WTC11 (cell line): ENCODE measurements around the gene DOC2A. TPM values are rescaled to one million over a fixed set of nuclear protein-coding genes. Genes with fewer than 3 reads are reported as not detected.

Experiments
- ATAC-seq: fragments of 200-7000 bp; cut with Tn5 transposase; 2 replicates; pipeline ENCODE4 v1.10.0; 2021; ENCODE audit warnings: mild to moderate bottlenecking, moderate library complexity
- CTCF ChIA-PET: fragments of 300-600 bp; sonication (Branson Sonifier 250); formaldehyde crosslinking; loops from one replicate; lab custom pipeline; 2021; ENCODE audit warnings: antibody characterized with exemption; lab: Charles Lee
- POLR2A ChIA-PET: fragments of 350-600 bp; sonication (Branson Sonifier 250); formaldehyde crosslinking; loops from one replicate; lab custom pipeline; 2021; ENCODE audit warnings: antibody characterized with exemption; lab: Charles Lee
- DNase-seq: peaks from one replicate; pipeline ENCODE4 v3.0.0; 2021; ENCODE audit warnings: low spot score
- H3K27ac Mint-ChIP-seq: 2 replicates; pipeline ENCODE4 v1.8.0; 2021; ENCODE audit warnings: mixed read lengths
- H3K27me3 Mint-ChIP-seq: 2 replicates; pipeline ENCODE4 v1.8.0; 2021; ENCODE audit warnings: low read depth, mild to moderate bottlenecking, moderate library complexity, mixed read lengths
- H3K36me3 Mint-ChIP-seq: 2 replicates; pipeline ENCODE4 v1.8.0; 2021; ENCODE audit warnings: mixed read lengths
- H3K4me1 Mint-ChIP-seq: 2 replicates; pipeline ENCODE4 v1.8.0; 2022; ENCODE audit warnings: mixed read lengths
- H3K4me3 Mint-ChIP-seq: 2 replicates; pipeline ENCODE4 v1.8.0; 2021; ENCODE audit warnings: mild to moderate bottlenecking, moderate library complexity, mixed read lengths
- H3K9me3 Mint-ChIP-seq: 2 replicates; pipeline ENCODE4 v1.8.0; 2021; ENCODE audit warnings: mixed read lengths
- ATF1 ChIP-seq: sonication (generic); formaldehyde crosslinking; IDR thresholded peaks from 2 replicates; pipeline ENCODE4 v1.8.1; 2023; ENCODE audit warnings: mild to moderate bottlenecking, moderate library complexity, missing genetic modification reagents
- CREB1 ChIP-seq: sonication (generic); formaldehyde crosslinking; IDR thresholded peaks from 2 replicates; pipeline ENCODE4 v1.8.0; 2023; ENCODE audit warnings: mild to moderate bottlenecking, missing genetic modification reagents
- FOXK1 ChIP-seq: sonication (generic); formaldehyde crosslinking; IDR thresholded peaks from 2 replicates; pipeline ENCODE4 v1.8.0; 2022; ENCODE audit warnings: mild to moderate bottlenecking, moderate library complexity, missing genetic modification reagents
- GTF2I ChIP-seq: fragments of 250-450 bp; sonication (Bioruptor Pico); conservative IDR thresholded peaks from 2 replicates; pipeline ENCODE4 v1.4.0; 2021; ENCODE audit warnings: mild to moderate bottlenecking
- IRF2 ChIP-seq: sonication (generic); formaldehyde crosslinking; IDR thresholded peaks from 2 replicates; pipeline ENCODE4 v1.8.0; 2022; ENCODE audit warnings: low read depth, missing genetic modification reagents, borderline replicate concordance
- JUN ChIP-seq: sonication (generic); formaldehyde crosslinking; IDR thresholded peaks from 2 replicates; pipeline ENCODE4 v1.8.0; 2023; ENCODE audit warnings: mild to moderate bottlenecking, missing genetic modification reagents
- MYBL2 ChIP-seq: sonication (generic); formaldehyde crosslinking; IDR thresholded peaks from 2 replicates; pipeline ENCODE4 v1.8.1; 2023; ENCODE audit warnings: mild to moderate bottlenecking, moderate library complexity, missing genetic modification reagents
- NR2C2 ChIP-seq: sonication (generic); formaldehyde crosslinking; IDR thresholded peaks from 2 replicates; pipeline ENCODE4 v1.8.0; 2022; ENCODE audit warnings: mild to moderate bottlenecking, missing genetic modification reagents
- OVOL2 ChIP-seq: fragments of 250-450 bp; sonication (Bioruptor Pico); IDR thresholded peaks from 2 replicates; pipeline ENCODE4 v1.9.0; 2021; ENCODE audit warnings: mild to moderate bottlenecking, borderline replicate concordance
- PRRX2 ChIP-seq: fragments of 250-450 bp; sonication (Bioruptor Pico); IDR thresholded peaks from 2 replicates; pipeline ENCODE4 v1.8.0; 2021; ENCODE audit warnings: mild to moderate bottlenecking
- SP1 ChIP-seq: sonication (generic); formaldehyde crosslinking; conservative IDR thresholded peaks from 2 replicates; pipeline ENCODE4 v1.8.1; 2022; ENCODE audit warnings: missing genetic modification reagents
- TCF7 ChIP-seq: sonication (generic); formaldehyde crosslinking; IDR thresholded peaks from 2 replicates; pipeline ENCODE4 v1.8.0; 2022; ENCODE audit warnings: mild to moderate bottlenecking, low read depth, missing genetic modification reagents, moderate library complexity
- TEAD4 ChIP-seq: sonication (generic); formaldehyde crosslinking; IDR thresholded peaks from 2 replicates; pipeline ENCODE4 v1.8.0; 2022; ENCODE audit warnings: mild to moderate bottlenecking, missing genetic modification reagents
- ZNF121 ChIP-seq: sonication (generic); formaldehyde crosslinking; IDR thresholded peaks from 2 replicates; pipeline ENCODE4 v1.8.0; 2023; ENCODE audit warnings: missing genetic modification reagents
- total RNA-seq: library from RNA; stranded (reverse); gene quantifications from 3 replicates; pipeline ENCODE4 v1.2.3, GENCODE V29; 2021
- TF ChIP-seq, protein P1 (sequence below): sonication (generic); formaldehyde crosslinking; conservative IDR thresholded peaks from 2 replicates; pipeline ENCODE4 v1.8.1; 2023; ENCODE audit warnings: mild to moderate bottlenecking, low read depth, missing genetic modification reagents, moderate library complexity
- TF ChIP-seq, protein P2 (sequence below): sonication (generic); formaldehyde crosslinking; IDR thresholded peaks from 2 replicates; pipeline ENCODE4 v1.8.1; 2022; ENCODE audit warnings: mild to moderate bottlenecking, missing genetic modification reagents, moderate library complexity, borderline replicate concordance
- TF ChIP-seq, protein P3 (sequence below): sonication (generic); formaldehyde crosslinking; IDR thresholded peaks from 2 replicates; pipeline ENCODE4 v1.8.1; 2023; ENCODE audit warnings: mild to moderate bottlenecking, missing genetic modification reagents
- TF ChIP-seq, protein P4 (sequence below): sonication (generic); formaldehyde crosslinking; IDR thresholded peaks from 2 replicates; pipeline ENCODE4 v1.8.0; 2023; ENCODE audit warnings: missing genetic modification reagents
- TF ChIP-seq, protein P5 (sequence below): sonication (generic); formaldehyde crosslinking; IDR thresholded peaks from 2 replicates; pipeline ENCODE4 v1.8.1; 2023; ENCODE audit warnings: mild to moderate bottlenecking, moderate library complexity, missing genetic modification reagents
- TF ChIP-seq, protein P6 (sequence below): sonication (generic); formaldehyde crosslinking; IDR thresholded peaks from 2 replicates; pipeline ENCODE4 v1.8.1; 2023; ENCODE audit warnings: mild to moderate bottlenecking, missing genetic modification reagents, moderate library complexity
- TF ChIP-seq, protein P7 (sequence below): sonication (generic); formaldehyde crosslinking; IDR thresholded peaks from 2 replicates; pipeline ENCODE4 v1.8.0; 2022; ENCODE audit warnings: mild to moderate bottlenecking, missing genetic modification reagents
- TF ChIP-seq, protein P8 (sequence below): sonication (generic); formaldehyde crosslinking; IDR thresholded peaks from 2 replicates; pipeline ENCODE4 v1.8.1; 2022; ENCODE audit warnings: low read depth, missing genetic modification reagents, borderline replicate concordance
- TF ChIP-seq, protein P9 (sequence below): sonication (generic); formaldehyde crosslinking; IDR thresholded peaks from 2 replicates; pipeline ENCODE4 v1.8.0; 2022; ENCODE audit warnings: mild to moderate bottlenecking, missing genetic modification reagents

DOC2A gene
- total RNA-seq, 1 experiment from 2014 or later = 10.8 TPM

DNA sequence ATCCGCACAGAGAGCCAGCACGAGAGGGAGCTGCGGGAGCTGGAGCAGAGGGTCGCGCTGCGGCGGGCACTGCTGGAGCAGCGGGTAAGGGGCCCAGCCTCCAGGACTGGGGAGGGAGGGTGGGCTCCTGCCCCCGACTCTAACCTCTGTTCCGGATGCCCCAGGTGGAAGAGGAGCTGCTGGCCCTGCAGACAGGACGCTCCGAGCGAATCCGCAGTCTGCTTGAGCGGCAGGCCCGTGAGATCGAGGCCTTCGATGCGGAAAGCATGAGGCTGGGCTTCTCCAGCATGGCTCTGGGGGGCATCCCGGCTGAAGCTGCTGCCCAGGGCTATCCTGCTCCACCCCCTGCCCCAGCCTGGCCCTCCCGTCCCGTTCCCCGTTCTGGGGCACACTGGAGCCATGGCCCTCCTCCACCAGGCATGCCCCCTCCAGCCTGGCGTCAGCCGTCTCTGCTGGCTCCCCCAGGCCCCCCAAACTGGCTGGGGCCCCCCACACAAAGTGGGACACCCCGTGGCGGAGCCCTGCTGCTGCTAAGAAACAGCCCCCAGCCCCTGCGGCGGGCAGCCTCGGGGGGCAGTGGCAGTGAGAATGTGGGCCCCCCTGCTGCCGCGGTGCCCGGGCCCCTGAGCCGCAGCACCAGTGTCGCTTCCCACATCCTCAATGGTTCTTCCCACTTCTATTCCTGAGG lies 19.8 kb downstream of the DOC2A start:
- no peak overlapping the region for H3K4me3 Mint-ChIP-seq
- ChIA-PET POLR2A (interaction anchor here (0.7 kb wide), 1 partner anchor 15 kb away, joined by 3 read pairs; no protein-coding TSS in a partner anchor), CTCF (interaction anchor here (1.0 to 2.2 kb wide), 3 partner anchors 10 to 40 kb away, joined by 4 to 9 read pairs (median 4); partner anchors contain the start of genes TAOK2 and TLCD3B)
- peaks cover 7% of the 10 kb centered on the region; the same call in 1 of the 2 replicates for H3K4me1 Mint-ChIP-seq
- TF ChIP-seq, protein P1, sequence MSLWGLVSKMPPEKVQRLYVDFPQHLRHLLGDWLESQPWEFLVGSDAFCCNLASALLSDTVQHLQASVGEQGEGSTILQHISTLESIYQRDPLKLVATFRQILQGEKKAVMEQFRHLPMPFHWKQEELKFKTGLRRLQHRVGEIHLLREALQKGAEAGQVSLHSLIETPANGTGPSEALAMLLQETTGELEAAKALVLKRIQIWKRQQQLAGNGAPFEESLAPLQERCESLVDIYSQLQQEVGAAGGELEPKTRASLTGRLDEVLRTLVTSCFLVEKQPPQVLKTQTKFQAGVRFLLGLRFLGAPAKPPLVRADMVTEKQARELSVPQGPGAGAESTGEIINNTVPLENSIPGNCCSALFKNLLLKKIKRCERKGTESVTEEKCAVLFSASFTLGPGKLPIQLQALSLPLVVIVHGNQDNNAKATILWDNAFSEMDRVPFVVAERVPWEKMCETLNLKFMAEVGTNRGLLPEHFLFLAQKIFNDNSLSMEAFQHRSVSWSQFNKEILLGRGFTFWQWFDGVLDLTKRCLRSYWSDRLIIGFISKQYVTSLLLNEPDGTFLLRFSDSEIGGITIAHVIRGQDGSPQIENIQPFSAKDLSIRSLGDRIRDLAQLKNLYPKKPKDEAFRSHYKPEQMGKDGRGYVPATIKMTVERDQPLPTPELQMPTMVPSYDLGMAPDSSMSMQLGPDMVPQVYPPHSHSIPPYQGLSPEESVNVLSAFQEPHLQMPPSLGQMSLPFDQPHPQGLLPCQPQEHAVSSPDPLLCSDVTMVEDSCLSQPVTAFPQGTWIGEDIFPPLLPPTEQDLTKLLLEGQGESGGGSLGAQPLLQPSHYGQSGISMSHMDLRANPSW = no peak
- TF ChIP-seq TEAD4 (CRISPR knock-in tag) (no peak), OVOL2 (CRISPR knock-in tag) (no peak), CREB1 (no peak), ATF1 (CRISPR knock-in tag) (no peak), IRF2 (no peak), MYBL2 (no peak), FOXK1 (CRISPR knock-in tag) (no peak)
- TF ChIP-seq, protein P2, sequence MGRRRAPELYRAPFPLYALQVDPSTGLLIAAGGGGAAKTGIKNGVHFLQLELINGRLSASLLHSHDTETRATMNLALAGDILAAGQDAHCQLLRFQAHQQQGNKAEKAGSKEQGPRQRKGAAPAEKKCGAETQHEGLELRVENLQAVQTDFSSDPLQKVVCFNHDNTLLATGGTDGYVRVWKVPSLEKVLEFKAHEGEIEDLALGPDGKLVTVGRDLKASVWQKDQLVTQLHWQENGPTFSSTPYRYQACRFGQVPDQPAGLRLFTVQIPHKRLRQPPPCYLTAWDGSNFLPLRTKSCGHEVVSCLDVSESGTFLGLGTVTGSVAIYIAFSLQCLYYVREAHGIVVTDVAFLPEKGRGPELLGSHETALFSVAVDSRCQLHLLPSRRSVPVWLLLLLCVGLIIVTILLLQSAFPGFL (CRISPR knock-in tag) = no peak
- TF ChIP-seq, protein P3, sequence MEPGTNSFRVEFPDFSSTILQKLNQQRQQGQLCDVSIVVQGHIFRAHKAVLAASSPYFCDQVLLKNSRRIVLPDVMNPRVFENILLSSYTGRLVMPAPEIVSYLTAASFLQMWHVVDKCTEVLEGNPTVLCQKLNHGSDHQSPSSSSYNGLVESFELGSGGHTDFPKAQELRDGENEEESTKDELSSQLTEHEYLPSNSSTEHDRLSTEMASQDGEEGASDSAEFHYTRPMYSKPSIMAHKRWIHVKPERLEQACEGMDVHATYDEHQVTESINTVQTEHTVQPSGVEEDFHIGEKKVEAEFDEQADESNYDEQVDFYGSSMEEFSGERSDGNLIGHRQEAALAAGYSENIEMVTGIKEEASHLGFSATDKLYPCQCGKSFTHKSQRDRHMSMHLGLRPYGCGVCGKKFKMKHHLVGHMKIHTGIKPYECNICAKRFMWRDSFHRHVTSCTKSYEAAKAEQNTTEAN (CRISPR knock-in tag) = no peak
- TF ChIP-seq, protein P4, sequence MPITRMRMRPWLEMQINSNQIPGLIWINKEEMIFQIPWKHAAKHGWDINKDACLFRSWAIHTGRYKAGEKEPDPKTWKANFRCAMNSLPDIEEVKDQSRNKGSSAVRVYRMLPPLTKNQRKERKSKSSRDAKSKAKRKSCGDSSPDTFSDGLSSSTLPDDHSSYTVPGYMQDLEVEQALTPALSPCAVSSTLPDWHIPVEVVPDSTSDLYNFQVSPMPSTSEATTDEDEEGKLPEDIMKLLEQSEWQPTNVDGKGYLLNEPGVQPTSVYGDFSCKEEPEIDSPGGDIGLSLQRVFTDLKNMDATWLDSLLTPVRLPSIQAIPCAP = no peak
- TF ChIP-seq, protein P5, sequence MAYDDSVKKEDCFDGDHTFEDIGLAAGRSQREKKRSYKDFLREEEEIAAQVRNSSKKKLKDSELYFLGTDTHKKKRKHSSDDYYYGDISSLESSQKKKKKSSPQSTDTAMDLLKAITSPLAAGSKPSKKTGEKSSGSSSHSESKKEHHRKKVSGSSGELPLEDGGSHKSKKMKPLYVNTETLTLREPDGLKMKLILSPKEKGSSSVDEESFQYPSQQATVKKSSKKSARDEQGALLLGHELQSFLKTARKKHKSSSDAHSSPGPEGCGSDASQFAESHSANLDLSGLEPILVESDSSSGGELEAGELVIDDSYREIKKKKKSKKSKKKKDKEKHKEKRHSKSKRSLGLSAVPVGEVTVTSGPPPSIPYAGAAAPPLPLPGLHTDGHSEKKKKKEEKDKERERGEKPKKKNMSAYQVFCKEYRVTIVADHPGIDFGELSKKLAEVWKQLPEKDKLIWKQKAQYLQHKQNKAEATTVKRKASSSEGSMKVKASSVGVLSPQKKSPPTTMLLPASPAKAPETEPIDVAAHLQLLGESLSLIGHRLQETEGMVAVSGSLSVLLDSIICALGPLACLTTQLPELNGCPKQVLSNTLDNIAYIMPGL = no peak
- ATAC-seq (no peak), DNase-seq (no peak)
- H3K27ac Mint-ChIP-seq = no peak overlapping the region
- no peaks in the 10 kb centered on the region for H3K9me3 Mint-ChIP-seq
- no peaks in the 10 kb centered on the region for H3K27me3 Mint-ChIP-seq
- H3K36me3 Mint-ChIP-seq = peaks cover 26% of the 10 kb centered on the region

DNA sequence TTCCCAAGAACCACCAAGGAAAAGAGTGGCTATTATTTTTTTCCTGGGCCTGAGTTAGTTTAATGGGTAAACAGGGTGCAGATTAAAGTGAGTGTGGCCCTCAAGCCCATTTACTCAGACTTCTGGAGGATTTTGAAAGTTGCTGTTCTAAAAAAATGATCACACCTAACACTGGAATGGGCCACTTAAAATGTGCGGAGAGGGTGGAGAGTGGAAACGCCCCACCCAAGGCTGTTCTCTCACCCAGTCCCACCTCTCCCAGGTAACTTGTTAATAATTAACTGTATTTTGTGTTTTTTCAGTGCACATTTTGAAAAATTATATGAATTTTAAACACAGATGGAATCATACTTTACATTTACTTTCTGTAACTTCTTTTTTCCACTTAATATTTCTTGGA lies 20.8 kb downstream of the DOC2A start:
- POLR2A ChIA-PET = interaction anchor here (0.7 kb wide), 1 partner anchor 14 kb away, joined by 3 read pairs; no protein-coding TSS in a partner anchor
- CTCF ChIA-PET = interaction anchor here (1.7 to 2.2 kb wide), 2 partner anchors 11 to 42 kb away, joined by 9 read pairs; no protein-coding TSS in a partner anchor

More for the DNA sequence above, 20.8 kb downstream of the DOC2A start:
- no peak overlapping the region for H3K4me3 Mint-ChIP-seq
- DNase-seq (no peak), ATAC-seq (no peak)
- TF ChIP-seq GTF2I (CRISPR knock-in tag) = no peak
- TF ChIP-seq, protein P6, sequence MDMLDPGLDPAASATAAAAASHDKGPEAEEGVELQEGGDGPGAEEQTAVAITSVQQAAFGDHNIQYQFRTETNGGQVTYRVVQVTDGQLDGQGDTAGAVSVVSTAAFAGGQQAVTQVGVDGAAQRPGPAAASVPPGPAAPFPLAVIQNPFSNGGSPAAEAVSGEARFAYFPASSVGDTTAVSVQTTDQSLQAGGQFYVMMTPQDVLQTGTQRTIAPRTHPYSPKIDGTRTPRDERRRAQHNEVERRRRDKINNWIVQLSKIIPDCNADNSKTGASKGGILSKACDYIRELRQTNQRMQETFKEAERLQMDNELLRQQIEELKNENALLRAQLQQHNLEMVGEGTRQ (CRISPR knock-in tag) = no peak
- no peak for TF ChIP-seq ZNF121 (CRISPR knock-in tag)
- no peak for TF ChIP-seq JUN (CRISPR knock-in tag)
- TF ChIP-seq, protein P7, sequence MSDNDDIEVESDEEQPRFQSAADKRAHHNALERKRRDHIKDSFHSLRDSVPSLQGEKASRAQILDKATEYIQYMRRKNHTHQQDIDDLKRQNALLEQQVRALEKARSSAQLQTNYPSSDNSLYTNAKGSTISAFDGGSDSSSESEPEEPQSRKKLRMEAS (CRISPR knock-in tag) = no peak
- no peak for TF ChIP-seq TCF7 (CRISPR knock-in tag)
- no peak for TF ChIP-seq NR2C2 (CRISPR knock-in tag)
- TF ChIP-seq, protein P8, sequence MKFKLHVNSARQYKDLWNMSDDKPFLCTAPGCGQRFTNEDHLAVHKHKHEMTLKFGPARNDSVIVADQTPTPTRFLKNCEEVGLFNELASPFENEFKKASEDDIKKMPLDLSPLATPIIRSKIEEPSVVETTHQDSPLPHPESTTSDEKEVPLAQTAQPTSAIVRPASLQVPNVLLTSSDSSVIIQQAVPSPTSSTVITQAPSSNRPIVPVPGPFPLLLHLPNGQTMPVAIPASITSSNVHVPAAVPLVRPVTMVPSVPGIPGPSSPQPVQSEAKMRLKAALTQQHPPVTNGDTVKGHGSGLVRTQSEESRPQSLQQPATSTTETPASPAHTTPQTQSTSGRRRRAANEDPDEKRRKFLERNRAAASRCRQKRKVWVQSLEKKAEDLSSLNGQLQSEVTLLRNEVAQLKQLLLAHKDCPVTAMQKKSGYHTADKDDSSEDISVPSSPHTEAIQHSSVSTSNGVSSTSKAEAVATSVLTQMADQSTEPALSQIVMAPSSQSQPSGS = no peak
- no peak for TF ChIP-seq PRRX2 (CRISPR knock-in tag)
- TF ChIP-seq, protein P9, sequence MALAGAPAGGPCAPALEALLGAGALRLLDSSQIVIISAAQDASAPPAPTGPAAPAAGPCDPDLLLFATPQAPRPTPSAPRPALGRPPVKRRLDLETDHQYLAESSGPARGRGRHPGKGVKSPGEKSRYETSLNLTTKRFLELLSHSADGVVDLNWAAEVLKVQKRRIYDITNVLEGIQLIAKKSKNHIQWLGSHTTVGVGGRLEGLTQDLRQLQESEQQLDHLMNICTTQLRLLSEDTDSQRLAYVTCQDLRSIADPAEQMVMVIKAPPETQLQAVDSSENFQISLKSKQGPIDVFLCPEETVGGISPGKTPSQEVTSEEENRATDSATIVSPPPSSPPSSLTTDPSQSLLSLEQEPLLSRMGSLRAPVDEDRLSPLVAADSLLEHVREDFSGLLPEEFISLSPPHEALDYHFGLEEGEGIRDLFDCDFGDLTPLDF (CRISPR knock-in tag) = no peak
- no peak for TF ChIP-seq SP1 (CRISPR knock-in tag)
- H3K27me3 Mint-ChIP-seq = no peaks in the 10 kb centered on the region
- H3K9me3 Mint-ChIP-seq = no peaks in the 10 kb centered on the region
- H3K27ac Mint-ChIP-seq = no peak overlapping the region
- H3K36me3 Mint-ChIP-seq = peaks cover 33% of the 10 kb centered on the region
- H3K4me1 Mint-ChIP-seq = peaks cover 7% of the 10 kb centered on the region; the same call in 1 of the 2 replicates
